GM23248 (cell line): ENCODE results near the gene ZNF736. TPM values are rescaled to one million over a fixed set of nuclear protein-coding genes. Genes with fewer than 3 reads are reported as not detected.
A peak's percentile ranks its signal among the peaks of the same experiment; 100 is the strongest.
"Not testable (repeated sequence)": the region's sequence is repeated elsewhere in the genome, so short reads cannot be mapped to it uniquely, and the experiment has no call there.

Experiments
- DNase-seq: peaks from one replicate; pipeline ENCODE4 v3.0.0-alpha.2; 2015
- H2AFZ ChIP-seq: fragments of 200-600 bp; sonication (generic); 2 replicates; pipeline ENCODE4 v1.6.1; 2016; ENCODE audit warnings: antibody characterized with exemption
- H3F3A ChIP-seq: fragments of 200-600 bp; sonication (generic); 2 replicates; pipeline ENCODE4 v1.6.1; 2016; ENCODE audit warnings: mild to moderate bottlenecking, antibody characterized with exemption, mixed run types; ENCODE audit not compliant: insufficient read depth
- H3K27ac ChIP-seq: fragments of 200-600 bp; sonication (generic); 2 replicates; pipeline ENCODE4 v1.5.1; 2016; ENCODE audit warnings: mild to moderate bottlenecking
- H3K27me3 ChIP-seq: fragments of 200-600 bp; sonication (generic); replicated peaks from 2 replicates; pipeline ENCODE4 v1.6.1; 2016; ENCODE audit warnings: mild to moderate bottlenecking; ENCODE audit not compliant: insufficient read depth
- H3K36me3 ChIP-seq: fragments of 200-600 bp; sonication (generic); 2 replicates; pipeline ENCODE4 v1.6.1; 2016; ENCODE audit warnings: low read depth, mild to moderate bottlenecking
- H3K4me1 ChIP-seq: fragments of 200-600 bp; sonication (generic); 2 replicates; pipeline ENCODE4 v1.6.1; 2016; ENCODE audit warnings: mild to moderate bottlenecking; ENCODE audit not compliant: insufficient read depth
- H3K4me2 ChIP-seq: fragments of 200-600 bp; sonication (generic); one replicate; pipeline ENCODE4 v1.6.1; 2016; ENCODE audit warnings: mild to moderate bottlenecking; ENCODE audit not compliant: unreplicated experiment
- H3K4me3 ChIP-seq: fragments of 200-600 bp; sonication (generic); 2 replicates; pipeline ENCODE4 v1.5.1; 2016; ENCODE audit warnings: mild to moderate bottlenecking
- H3K79me2 ChIP-seq: fragments of 200-600 bp; sonication (generic); 2 replicates; pipeline ENCODE4 v1.6.1; 2016; ENCODE audit warnings: mild to moderate bottlenecking; ENCODE audit not compliant: insufficient read depth
- H3K9ac ChIP-seq: fragments of 200-600 bp; sonication (generic); 2 replicates; pipeline ENCODE4 v1.6.1; 2016; ENCODE audit warnings: mild to moderate bottlenecking
- H3K9me2 ChIP-seq: fragments of 200-600 bp; sonication (generic); 2 replicates; pipeline ENCODE4 v1.6.1; 2016; ENCODE audit warnings: mixed run types, mild to moderate bottlenecking, moderate library complexity; ENCODE audit not compliant: insufficient read depth
- H3K9me3 ChIP-seq: fragments of 200-600 bp; sonication (generic); one replicate; pipeline ENCODE4 v1.6.1; 2017; ENCODE audit warnings: low read depth
- H4K20me1 ChIP-seq: fragments of 200-600 bp; sonication (generic); 2 replicates; pipeline ENCODE4 v1.6.0; 2016; ENCODE audit not compliant: insufficient read depth
- EZH2 ChIP-seq: fragments of 200-600 bp; sonication (generic); IDR thresholded peaks from 2 replicates; pipeline ENCODE4 v1.6.1; 2018; ENCODE audit warnings: antibody characterized with exemption, mild to moderate bottlenecking; ENCODE audit not compliant: insufficient read depth, poor library complexity, severe bottlenecking
- EZH2phosphoT487 ChIP-seq: fragments of 200-600 bp; sonication (generic); IDR thresholded peaks from 2 replicates; pipeline ENCODE4 v1.6.1; 2018; ENCODE audit warnings: antibody characterized with exemption, moderate library complexity, mild to moderate bottlenecking, low read depth; ENCODE audit not compliant: insufficient read depth
- WGBS, 2 experiments: methylation state at CpG; one replicate each; pipeline ENCODE4 v1.1.6; 2015 to 2017; ENCODE audit warnings: low lambda C conversion rate in 2 of 2, low coverage in 1 of 2; ENCODE audit errors: missing lambda C conversion rate in 2 of 2; 5-methylcytosine and 5-hydroxymethylcytosine counted together
- in situ Hi-C: fragments of 300-500 bp; cut with MboI; formaldehyde crosslinking; loops from 2 replicates; pipeline ENCODE4 v1.15.0; 2020
- polyA plus RNA-seq: library from polyadenylated mRNA; unstranded; fragments of >200 nt; fragmentation: Nextera tagmentation; extraction: Ambion mirVana; gene quantifications from 2 replicates; pipeline ENCODE4 v1.2.1, GENCODE V29; 2016
- total RNA-seq: library from RNA; depleted of rRNA; stranded (reverse); fragments of >200 nt; shearing (Covaris generic); gene quantifications from 2 replicates; pipeline ENCODE4 v1.2.3, GENCODE V29; 2014; rRNA removed

Gene ZNF736
- total RNA-seq (3.2 and 4.9 TPM in 2 replicates), polyA plus RNA-seq (3.1 and 3.3 TPM in 2 replicates)

DNA sequence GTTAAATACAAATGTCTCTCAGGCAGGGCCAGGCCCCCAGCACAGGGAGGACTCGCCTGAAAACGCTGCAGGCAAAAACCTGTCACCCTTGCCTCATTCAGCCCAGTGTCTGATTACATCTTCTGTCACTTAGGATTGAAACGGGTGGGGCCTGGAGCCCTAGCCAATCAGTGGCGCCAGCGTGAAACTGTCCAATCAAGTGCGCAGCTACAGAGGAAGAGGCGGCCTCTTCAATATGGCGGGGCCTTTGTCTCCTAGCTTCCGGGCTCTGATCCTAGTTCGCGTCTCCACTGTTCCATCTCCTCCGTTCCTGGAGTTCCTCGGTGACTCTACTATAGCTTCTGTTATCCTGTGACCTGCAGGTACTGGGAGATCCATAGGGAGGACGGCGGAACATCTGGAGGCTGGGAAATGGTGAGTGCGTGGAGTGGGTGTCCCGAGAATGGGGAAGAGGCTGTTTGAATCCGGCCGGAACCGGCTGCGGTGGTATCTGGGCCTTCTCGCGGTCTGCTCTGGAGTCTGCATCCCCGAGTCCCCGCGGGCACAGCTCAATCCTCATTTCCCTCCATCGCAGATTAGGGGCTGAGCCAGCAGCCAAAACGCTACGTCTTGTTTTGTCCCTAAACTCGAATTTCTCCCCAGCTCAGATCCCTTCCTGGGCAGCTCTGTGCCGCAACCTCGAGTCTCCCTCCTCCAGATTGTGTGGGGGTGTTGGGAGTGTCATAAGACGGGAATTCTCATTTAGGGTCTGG, at the start of gene ZNF736:
TSS of gene ZNF736 (plus strand) at position 222 of the 752 bp plus-strand sequence. CDS start at position 412, 190 bp downstream.
- no peaks in the 10 kb centered on the region for H3K27me3 ChIP-seq
- no peaks in the 10 kb centered on the region; the same call in 1 of the 2 replicates for H3K9me2 ChIP-seq
- peak; percentile 97 for DNase-seq
- TF ChIP-seq EZH2phosphoT487: no peak
- no peak for TF ChIP-seq EZH2
- 1 to 2% methylated on average over 33 of the region's 33 CpGs for WGBS, 2 experiments
- peaks cover 8% of the 10 kb centered on the region; the same call in 1 of the 2 replicates for H3K4me1 ChIP-seq
- peak within 1 kb of the TSS; percentile 91 for H3K4me2 ChIP-seq
- H3F3A ChIP-seq: no peaks in the 10 kb centered on the region
- peaks cover 49% of the 10 kb centered on the region for H3K79me2 ChIP-seq
- peak within 1 kb of the TSS; percentile 89 for H2AFZ ChIP-seq
- no peaks in the 10 kb centered on the region for H3K9me3 ChIP-seq
- no peaks in the 10 kb centered on the region for H4K20me1 ChIP-seq
- in situ Hi-C loops: no loop called here
- H3K9ac ChIP-seq: peak within 1 kb of the TSS; percentile 98
- H3K4me3 ChIP-seq: peak within 1 kb of the TSS; percentile 85
- peak within 1 kb of the TSS; percentile 88 for H3K27ac ChIP-seq
- H3K36me3 ChIP-seq: no peaks in the 10 kb centered on the region

DNA sequence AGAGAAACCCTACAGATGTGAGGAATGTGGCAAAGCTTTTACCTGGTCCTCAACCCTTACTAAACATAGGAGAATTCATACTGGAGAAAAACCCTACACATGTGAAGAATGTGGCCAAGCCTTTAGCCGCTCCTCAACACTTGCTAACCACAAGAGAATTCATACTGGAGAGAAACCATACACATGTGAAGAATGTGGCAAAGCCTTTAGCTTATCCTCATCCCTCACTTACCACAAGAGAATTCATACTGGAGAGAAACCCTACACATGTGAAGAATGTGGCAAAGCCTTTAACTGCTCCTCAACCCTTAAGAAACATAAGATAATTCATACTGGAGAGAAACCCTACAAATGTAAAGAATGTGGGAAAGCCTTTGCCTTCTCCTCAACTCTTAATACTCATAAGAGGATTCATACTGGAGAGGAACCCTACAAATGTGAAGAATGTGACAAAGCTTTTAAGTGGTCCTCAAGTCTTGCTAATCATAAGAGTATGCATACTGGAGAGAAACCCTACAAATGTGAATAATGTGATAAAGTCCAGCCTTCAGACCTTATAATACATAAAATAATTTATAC, 47.3 kb upstream of the ZNF736 start:
- Histone ChIP-seq H3K36me3 (no peaks in the 10 kb centered on the region), H3K9me2 (no peaks in the 10 kb centered on the region), H3K4me2 (no peak overlapping the region), H3K4me1 (no peaks in the 10 kb centered on the region), H4K20me1 (no peaks in the 10 kb centered on the region), H3K9me3 (no peaks in the 10 kb centered on the region), H3K79me2 (no peaks in the 10 kb centered on the region), H3K27me3 (no peaks in the 10 kb centered on the region), H3K27ac (no peak overlapping the region), H3K9ac (no peak overlapping the region), H3K4me3 (no peak overlapping the region), H2AFZ (no peak overlapping the region), H3F3A (no peaks in the 10 kb centered on the region)
- no peak for DNase-seq
- in situ Hi-C loops: no loop called here
- TF ChIP-seq EZH2 (no peak), EZH2phosphoT487 (no peak)
- 64 to 67% methylated on average over 1 of the region's 1 CpG for WGBS, 2 experiments

DNA sequence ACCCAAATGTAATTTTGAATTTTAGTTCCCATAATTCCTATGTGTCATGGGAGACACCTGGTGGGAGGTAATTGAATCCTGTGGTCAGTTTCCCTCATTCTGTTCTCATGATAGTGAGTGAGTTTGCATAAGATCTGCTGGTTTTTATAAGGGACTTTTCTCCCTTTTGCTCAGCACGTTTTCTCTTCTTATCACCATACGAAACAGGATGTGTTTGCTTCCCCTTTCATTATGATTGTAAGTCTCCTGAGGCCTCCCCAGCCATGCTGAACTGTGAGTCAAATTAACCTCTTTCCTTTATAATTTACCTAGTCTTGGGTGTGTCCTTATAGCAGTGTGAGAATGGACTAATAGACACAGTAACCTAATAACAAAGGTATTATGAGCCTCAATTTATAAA, 36.1 kb upstream of the ZNF736 start:
- H3K9me2 ChIP-seq: no peaks in the 10 kb centered on the region
- H3K9ac ChIP-seq: no peak overlapping the region
- H2AFZ ChIP-seq: no peak overlapping the region
- no peaks in the 10 kb centered on the region for H3K36me3 ChIP-seq
- H3K4me3 ChIP-seq: no peak overlapping the region
- H3K27me3 ChIP-seq: no peaks in the 10 kb centered on the region
- H3K27ac ChIP-seq: no peak overlapping the region
- no peaks in the 10 kb centered on the region for H3F3A ChIP-seq
- 10 to 23% methylated on average over 2 of the region's 2 CpGs for WGBS, 2 experiments
- TF ChIP-seq EZH2: no peak
- TF ChIP-seq EZH2phosphoT487: no peak
- no peaks in the 10 kb centered on the region for H3K79me2 ChIP-seq
- no peak for DNase-seq
- H3K4me1 ChIP-seq: no peaks in the 10 kb centered on the region
- in situ Hi-C loops: no loop called here
- H3K9me3 ChIP-seq: no peaks in the 10 kb centered on the region
- H4K20me1 ChIP-seq: no peaks in the 10 kb centered on the region
- no peak overlapping the region for H3K4me2 ChIP-seq

DNA sequence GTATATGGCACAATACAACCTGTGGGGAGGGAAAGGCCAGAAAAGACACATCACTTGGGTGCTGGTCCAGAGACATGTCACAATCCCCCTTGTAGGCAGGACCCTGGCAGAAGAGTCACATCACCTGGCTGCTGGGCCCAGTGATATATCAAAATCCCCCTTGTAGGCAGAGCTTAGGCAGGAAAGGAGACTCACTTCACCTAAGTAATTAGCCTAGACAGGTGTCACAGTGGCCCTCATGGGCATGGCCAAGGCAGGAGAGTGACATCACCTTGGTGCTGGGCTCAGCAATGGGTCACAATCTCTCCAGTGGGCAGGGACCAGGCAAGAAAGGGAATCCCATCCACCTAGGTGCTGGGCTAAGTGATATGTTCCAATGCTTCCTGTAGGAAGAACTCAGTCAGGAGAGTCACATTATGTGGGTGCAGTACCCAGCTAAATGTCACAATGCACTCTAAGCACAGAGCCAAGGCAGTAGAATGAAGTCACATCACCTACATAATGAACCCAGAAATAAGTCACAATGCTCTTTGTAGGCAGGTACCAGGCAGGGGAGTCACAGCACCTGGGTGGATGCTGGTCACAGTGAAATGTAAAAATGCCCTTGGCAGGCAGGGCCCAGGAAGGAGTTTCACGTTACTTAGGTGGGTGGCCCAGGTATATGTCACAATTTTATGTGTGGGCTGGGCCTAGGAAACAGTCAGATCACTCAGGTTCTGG, 18.9 kb upstream of the ZNF736 start:
- 25 to 41% methylated on average over 1 of the region's 1 CpG for WGBS, 2 experiments
- no peak overlapping the region for H2AFZ ChIP-seq
- no peak overlapping the region for H3K9ac ChIP-seq
- in situ Hi-C loops: no loop called here
- no peaks in the 10 kb centered on the region for H3K4me1 ChIP-seq
- no peaks in the 10 kb centered on the region for H4K20me1 ChIP-seq
- H3K9me3 ChIP-seq: no peaks in the 10 kb centered on the region
- no peaks in the 10 kb centered on the region for H3F3A ChIP-seq
- H3K36me3 ChIP-seq: no peaks in the 10 kb centered on the region
- no peak overlapping the region for H3K4me2 ChIP-seq
- no peak for DNase-seq
- H3K27me3 ChIP-seq: no peaks in the 10 kb centered on the region
- H3K79me2 ChIP-seq: no peaks in the 10 kb centered on the region
- no peak for TF ChIP-seq EZH2phosphoT487
- no peak for TF ChIP-seq EZH2
- H3K4me3 ChIP-seq: no peak overlapping the region
- H3K9me2 ChIP-seq: no peaks in the 10 kb centered on the region
- H3K27ac ChIP-seq: no peak overlapping the region

DNA sequence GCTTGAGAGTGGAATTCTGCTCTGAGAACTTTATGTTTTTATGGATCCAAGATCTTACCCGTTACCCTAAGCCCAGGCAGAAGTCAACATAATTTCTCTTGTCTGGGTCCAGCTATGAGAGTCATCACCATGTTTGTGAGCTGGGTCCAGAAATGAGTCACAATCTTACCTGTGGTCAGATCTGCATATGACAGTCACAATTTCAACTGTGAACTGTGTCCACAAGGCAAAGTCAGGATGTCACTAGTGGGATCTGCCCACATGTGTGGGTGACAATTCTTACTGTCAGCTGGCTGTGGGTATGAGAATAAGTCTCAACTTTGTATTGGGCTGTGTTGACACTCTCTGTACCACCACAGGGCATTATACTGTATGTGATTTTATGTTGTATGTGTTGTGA, 16.3 kb upstream of the ZNF736 start:
- H3K4me3 ChIP-seq, DNase-seq, H2AFZ ChIP-seq, H3K9me3 ChIP-seq, H3F3A ChIP-seq, H3K27ac ChIP-seq, H3K79me2 ChIP-seq, H3K9me2 ChIP-seq, in situ Hi-C loops, H3K4me2 ChIP-seq, H3K9ac ChIP-seq, H3K36me3 ChIP-seq, H3K27me3 ChIP-seq, H3K4me1 ChIP-seq, H4K20me1 ChIP-seq: not testable (repeated sequence)
- WGBS, 2 experiments: 18 to 47% methylated on average over 1 of the region's 1 CpG
